Aorta (tissue), 5 donors: ENCODE results near the gene PRR5L. TPM values are rescaled to one million over a fixed set of nuclear protein-coding genes. Genes with fewer than 3 reads are reported as not detected.

ENCODE experiments used
- ATAC-seq: fragments of 200-7000 bp; cut with Tn5 transposase; one replicate; pipeline ENCODE4 v1.9.1; 2022; ENCODE audit warnings: moderate library complexity; ENCODE audit not compliant: low FRiP score
- DNase-seq, 2 donors: peaks; one replicate each; pipeline ENCODE4 v3.0.0-alpha.2; 2020
- H3K27ac ChIP-seq, 2 donors: one replicate each; pipeline ENCODE4 v1.5.1; 2013; ENCODE audit warnings: low read length in 2 of 2, mild to moderate bottlenecking in 2 of 2, moderate library complexity in 2 of 2, control low read depth in 1 of 2, inconsistent platforms in 1 of 2, low read depth in 1 of 2
- H3K27me3 ChIP-seq, 2 donors: one replicate each; pipeline ENCODE4 v1.6.1; 2013; ENCODE audit warnings: control low read depth in 1 of 2, low read length in 1 of 2, mild to moderate bottlenecking in 1 of 2, moderate library complexity in 1 of 2; ENCODE audit not compliant: insufficient read depth in 2 of 2, control insufficient read depth in 1 of 2
- H3K36me3 ChIP-seq, 2 donors: one replicate each; pipeline ENCODE4 v1.6.1; 2013; ENCODE audit warnings: control low read depth in 1 of 2, low read length in 1 of 2, mild to moderate bottlenecking in 1 of 2; ENCODE audit not compliant: insufficient read depth in 2 of 2, control insufficient read depth in 1 of 2
- H3K4me1 ChIP-seq, 2 donors: one replicate each; pipeline ENCODE4 v1.6.1; 2013; ENCODE audit warnings: low read length in 2 of 2, control low read depth in 1 of 2, mild to moderate bottlenecking in 1 of 2, moderate library complexity in 1 of 2; ENCODE audit not compliant: insufficient read depth in 2 of 2, control insufficient read depth in 1 of 2
- H3K4me3 ChIP-seq, 2 donors: one replicate each; pipeline ENCODE4 v1.5.1; 2013; ENCODE audit warnings: low read length in 2 of 2, control low read depth in 1 of 2, mild to moderate bottlenecking in 1 of 2
- H3K9me3 ChIP-seq: one replicate; pipeline ENCODE4 v1.6.1; 2013; ENCODE audit warnings: mild to moderate bottlenecking, low read length; ENCODE audit not compliant: control insufficient read depth
- WGBS, 2 donors: extraction: QIAGEN DNeasy Blood & Tissue Kit; methylation state at CpG; one replicate each; pipeline ENCODE4 v1.1.7; 2013; 5-methylcytosine and 5-hydroxymethylcytosine counted together
- intact Hi-C, 2 donors: fragments of 100-400 bp; cut with DNase I; formaldehyde crosslinking; loops; one replicate each; pipeline versions ENCODE4 v1.14.2 to v1.15.0; 2022
- polyA plus RNA-seq, 2 donors: library from polyadenylated mRNA; stranded (reverse); fragments of 200-250 nt; gene quantifications; one replicate each; pipeline ENCODE4 v1.2.3, GENCODE V29; 2013
- total RNA-seq, 2 donors: library from RNA; stranded (reverse); fragmentation: NEBNext Ultra II Directional; extraction: Animal tissue kit (Norgen Biotek cat#: 25700); gene quantifications; one replicate each; pipeline ENCODE4 v1.2.1, GENCODE V29; 2021
- donor health status: healthy with polysubstance abuse.
- donor health status: Bipolar disorder and iron deficiency.
- donor health status: DM: no; HTN: no; CAD: no.
- donor health status: DM: no; HTN: no; CAD: no.
- donor health status: DM: yes; HTN: yes; CAD: no.

PRR5L gene
- total and polyA plus RNA-seq, 4 donors: 3.3 to 15.3 (median 5.4) TPM

- H3K9me3 ChIP-seq: peaks cover 2% of the 10 kb centered on the region
- DNase-seq: no peak
- ATAC-seq: no peak
- WGBS, 2 donors: 73 to 75% methylated on average over 5 of the region's 5 CpGs
- H3K36me3 ChIP-seq: peaks cover 2 to 15% of the 10 kb centered on the region in 2 donors
- no peak overlapping the region for H3K4me3 ChIP-seq
- no peak overlapping the region for H3K27ac ChIP-seq
- H3K27me3 ChIP-seq: no peaks in the 10 kb centered on the region
- intact Hi-C loops: loop anchor here in 1 of 2 donors (10.0 kb wide), 1 partner anchor 327 kb away; the partner anchor contains the start of gene LDLRAD3
- H3K4me1 ChIP-seq: no peaks in the 10 kb centered on the region
Observed at GRCh38 chr11:36271794-36272407, 24.2 kb upstream of the PRR5L start.

DNA sequence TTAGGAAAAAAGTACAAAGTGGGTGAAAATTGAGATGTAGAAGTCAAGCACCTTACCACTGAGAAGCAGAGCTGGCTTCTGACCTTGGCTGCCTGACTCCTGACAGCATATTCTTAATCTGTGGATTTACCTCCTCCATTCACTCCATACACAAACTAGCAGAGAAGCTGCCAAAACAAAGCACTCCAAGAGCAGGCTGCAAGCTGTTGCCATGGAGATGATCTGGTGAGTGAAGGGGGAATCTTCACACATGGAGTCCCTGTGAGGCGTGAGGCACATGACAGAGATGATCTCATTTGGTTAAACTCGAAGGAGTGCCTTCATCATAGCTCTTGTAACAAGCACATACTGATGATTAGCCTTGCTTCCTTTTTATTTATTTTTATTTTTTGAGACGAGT lies 23.0 kb upstream of the PRR5L start:
- Histone ChIP-seq H3K27me3 (no peaks in the 10 kb centered on the region), H3K4me3 (no peak overlapping the region), H3K27ac (no peak overlapping the region), H3K9me3 (peaks cover 2% of the 10 kb centered on the region), H3K4me1 (no peaks in the 10 kb centered on the region), H3K36me3 (peaks cover 2 to 15% of the 10 kb centered on the region in 2 donors)
- WGBS, 2 donors: 76 to 85% methylated on average over 3 of the region's 3 CpGs
- intact Hi-C loops: loop anchor here in 1 of 2 donors (10.0 kb wide), 1 partner anchor 328 kb away; the partner anchor contains the start of gene LDLRAD3
- DNase-seq (no peak), ATAC-seq (no peak)

- H3K27me3 ChIP-seq: no peaks in the 10 kb centered on the region
- peaks cover 2% of the 10 kb centered on the region for H3K9me3 ChIP-seq
- no peak for ATAC-seq
- no peak overlapping the region for H3K27ac ChIP-seq
- no peak overlapping the region for H3K4me3 ChIP-seq
- H3K36me3 ChIP-seq: peaks cover 2 to 15% of the 10 kb centered on the region in 2 donors
- 90 to 93% methylated on average over 7 of the region's 7 CpGs for WGBS, 2 donors
- no peaks in the 10 kb centered on the region for H3K4me1 ChIP-seq
- no peak for DNase-seq
- intact Hi-C loops: loop anchor here in 1 of 2 donors (10.0 kb wide), 1 partner anchor 330 kb away; the partner anchor contains the start of gene LDLRAD3
Observed at GRCh38 chr11:36274414-36274813, 21.7 kb upstream of the PRR5L start.

DNA sequence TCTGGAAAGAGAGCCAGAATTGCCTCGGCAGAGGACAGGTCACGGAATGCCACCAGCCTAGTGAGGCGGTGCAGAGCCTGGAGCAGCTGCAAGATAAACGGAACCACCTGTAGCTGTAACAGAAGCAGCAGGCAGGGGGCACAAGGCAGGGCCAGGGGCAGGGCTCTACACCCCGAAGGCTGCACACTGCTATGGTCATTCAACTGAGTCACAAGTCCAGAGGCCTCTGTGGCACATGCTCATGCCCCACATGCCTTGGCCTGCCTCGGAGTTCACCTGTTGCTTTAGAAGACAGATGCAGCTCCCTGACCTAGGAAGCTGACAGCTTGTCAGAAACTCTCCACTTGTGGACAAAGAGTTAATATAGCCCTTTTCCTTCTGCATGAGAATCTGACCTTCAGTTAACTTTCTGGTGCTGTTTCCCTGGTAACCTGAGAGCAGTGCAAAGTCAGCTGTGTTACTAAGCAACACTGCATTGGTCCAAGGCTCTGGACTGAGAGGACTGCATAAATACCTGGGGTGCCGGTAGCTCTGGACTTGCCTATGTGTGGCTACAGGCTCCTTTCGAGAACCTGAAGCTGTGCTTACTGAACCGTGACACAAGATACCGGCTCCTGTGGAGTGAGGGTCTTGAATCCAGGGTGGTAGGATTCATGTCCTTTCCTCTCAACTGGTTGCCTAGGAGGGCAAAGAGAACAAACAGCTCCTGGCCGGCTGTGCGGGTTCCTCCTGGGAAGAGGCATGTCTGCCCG lies 17.4 kb upstream of the PRR5L start:
- H3K36me3 ChIP-seq: peaks cover 2 to 13% of the 10 kb centered on the region in 2 donors
- peak; percentile 19 for ATAC-seq
- peaks cover 1% of the 10 kb centered on the region for H3K9me3 ChIP-seq
- no peak for DNase-seq
- H3K4me3 ChIP-seq: no peak overlapping the region
- H3K27ac ChIP-seq: no peak overlapping the region
- WGBS, 2 donors: 71 to 76% methylated on average over 13 of the region's 13 CpGs
- intact Hi-C loops: loop anchor here in 1 of 2 donors (10.0 kb wide), 1 partner anchor 334 kb away; the partner anchor contains the start of gene LDLRAD3
- H3K27me3 ChIP-seq: no peaks in the 10 kb centered on the region
- H3K4me1 ChIP-seq: no peaks in the 10 kb centered on the region

- intact Hi-C loops: no loop called here
- ATAC-seq: no peak
- peaks cover 0 to 5% of the 10 kb centered on the region in 2 donors for H3K36me3 ChIP-seq
Observed at GRCh38 chr11:36280531-36280930, 15.6 kb upstream of the PRR5L start.

GRCh38 chr11:36281850-36282249 lies 14.2 kb upstream of the PRR5L start:
- H3K4me3 ChIP-seq: no peak overlapping the region
- H3K4me1 ChIP-seq: no peaks in the 10 kb centered on the region
- intact Hi-C loops: no loop called here
- DNase-seq (no peak), ATAC-seq (no peak)
- peaks cover 1% of the 10 kb centered on the region for H3K9me3 ChIP-seq
- H3K27me3 ChIP-seq: no peaks in the 10 kb centered on the region
- WGBS, 2 donors: 84 to 99% methylated on average over 4 of the region's 4 CpGs
- H3K27ac ChIP-seq: no peak overlapping the region
- H3K36me3 ChIP-seq: peaks cover 0 to 2% of the 10 kb centered on the region in 2 donors

More at GRCh38 chr11:36280531-36280930, 15.6 kb upstream of the PRR5L start:
- H3K27ac ChIP-seq: no peak overlapping the region
- no peak overlapping the region for H3K4me3 ChIP-seq
- no peaks in the 10 kb centered on the region for H3K4me1 ChIP-seq
- WGBS, 2 donors: 71 to 77% methylated on average over 1 of the region's 1 CpG
- no peak for DNase-seq
- peaks cover 1% of the 10 kb centered on the region for H3K9me3 ChIP-seq
- no peaks in the 10 kb centered on the region for H3K27me3 ChIP-seq

- no peak overlapping the region for H3K27ac ChIP-seq
- no peak overlapping the region for H3K4me3 ChIP-seq
- H3K4me1 ChIP-seq: no peaks in the 10 kb centered on the region
- peaks cover 0 to 2% of the 10 kb centered on the region in 2 donors for H3K36me3 ChIP-seq
- ATAC-seq (no peak), DNase-seq (no peak)
- intact Hi-C loops: no loop called here
- H3K9me3 ChIP-seq: peaks cover 1% of the 10 kb centered on the region
- WGBS, 2 donors: 86 to 92% methylated on average over 1 of the region's 1 CpG
- no peaks in the 10 kb centered on the region for H3K27me3 ChIP-seq
Observed at GRCh38 chr11:36282926-36283325, 13.2 kb upstream of the PRR5L start.

DNA sequence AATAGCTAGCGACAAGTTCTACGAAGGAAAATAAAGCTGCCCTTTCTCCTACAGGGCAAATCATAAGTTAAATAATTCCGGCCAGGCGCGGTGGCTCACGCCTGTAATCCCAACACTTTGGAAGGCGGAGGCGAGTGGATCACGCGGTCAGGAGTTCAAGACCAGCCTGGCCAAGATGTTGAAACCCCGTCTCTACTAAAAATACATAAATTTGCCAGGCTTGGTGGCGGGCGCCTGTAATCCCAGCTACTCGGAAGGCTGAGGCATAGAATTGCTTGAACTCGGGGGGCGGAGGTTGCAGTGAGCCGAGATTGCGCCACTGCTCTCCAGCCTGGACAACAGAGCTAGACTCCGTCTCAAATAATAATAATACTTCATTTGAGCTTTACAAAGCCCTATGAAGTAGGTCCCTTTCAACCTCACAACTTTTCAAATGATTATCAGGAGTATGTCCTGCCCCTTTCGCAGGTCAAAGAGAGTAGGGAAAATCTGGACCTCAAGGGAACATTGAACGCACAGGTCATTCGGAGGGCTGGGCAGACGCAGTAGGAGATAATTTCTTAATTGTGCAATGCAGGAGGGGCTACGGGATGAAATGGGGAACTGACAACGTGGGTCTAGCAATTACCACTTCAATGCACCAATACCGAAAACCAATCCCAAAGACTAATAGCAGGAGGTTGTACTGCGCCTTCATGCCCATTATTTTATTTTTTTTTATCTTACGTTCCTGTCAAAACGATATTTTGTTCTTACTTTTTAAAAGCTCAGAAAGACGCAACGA lies 7.5 kb upstream of the PRR5L start:
- no peaks in the 10 kb centered on the region for H3K9me3 ChIP-seq
- no peak overlapping the region for H3K27ac ChIP-seq
- WGBS, 2 donors: 25 to 34% methylated on average over 31 of the region's 31 CpGs
- H3K27me3 ChIP-seq: no peaks in the 10 kb centered on the region
- H3K4me3 ChIP-seq: peak overlapping the region; percentile 55 to 78
- DNase-seq: no peak
- no peaks in the 10 kb centered on the region for H3K4me1 ChIP-seq
- no peaks in the 10 kb centered on the region for H3K36me3 ChIP-seq
- intact Hi-C loops: no loop called here
- ATAC-seq: no peak
